GM23248 (cell line): ENCODE measurements around the gene JKAMP.
"Not testable (repeated sequence)": the region's sequence is repeated elsewhere in the genome, so short reads cannot be mapped to it uniquely, and the experiment has no call there.

Experiments
- EZH2 ChIP-seq: fragments of 200-600 bp; sonication (generic); IDR thresholded peaks from 2 replicates; pipeline ENCODE4 v1.6.1; 2018; ENCODE audit warnings: antibody characterized with exemption, mild to moderate bottlenecking; ENCODE audit not compliant: insufficient read depth, poor library complexity, severe bottlenecking
- EZH2phosphoT487 ChIP-seq: fragments of 200-600 bp; sonication (generic); IDR thresholded peaks from 2 replicates; pipeline ENCODE4 v1.6.1; 2018; ENCODE audit warnings: antibody characterized with exemption, moderate library complexity, mild to moderate bottlenecking, low read depth; ENCODE audit not compliant: insufficient read depth

DNA sequence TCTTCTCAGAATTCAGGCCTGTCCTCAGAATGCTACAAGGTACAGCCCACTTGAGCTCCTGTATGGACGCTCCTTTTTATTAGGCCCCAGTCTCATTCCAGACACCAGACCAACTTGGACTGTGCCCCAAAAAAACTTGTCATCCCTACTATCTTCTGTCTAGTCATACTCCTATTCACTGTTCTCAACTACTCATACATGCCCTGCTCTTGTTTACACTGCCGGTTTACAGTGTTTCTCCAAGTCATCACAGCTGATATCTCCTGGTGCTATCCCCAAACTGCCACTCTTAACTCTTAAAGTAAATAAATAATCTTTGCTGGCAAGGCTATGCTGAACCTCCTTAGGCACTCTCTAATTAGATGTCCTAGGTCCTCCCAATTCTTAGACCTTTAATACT, 35.6 kb upstream of the JKAMP start:
- TF ChIP-seq EZH2, EZH2phosphoT487: not testable (repeated sequence)
